Muscle of leg (tissue), 11 donors: ENCODE measurements around the gene SHISA6. TPM values are rescaled to one million over a fixed set of nuclear protein-coding genes. Genes with fewer than 3 reads are reported as not detected.

Experiments
- DNase-seq: peaks from one replicate; pipeline ENCODE4 v3.0.0; 2013
- H3K27ac ChIP-seq: one replicate; pipeline ENCODE4 v1.5.1; 2013; ENCODE audit warnings: mild to moderate bottlenecking, low read length, control low read depth
- H3K27me3 ChIP-seq: one replicate; pipeline ENCODE4 v1.6.1; 2013; ENCODE audit warnings: low read length; ENCODE audit not compliant: control insufficient read depth, insufficient read depth
- H3K36me3 ChIP-seq: one replicate; pipeline ENCODE4 v1.6.1; 2013; ENCODE audit warnings: low read length; ENCODE audit not compliant: control insufficient read depth, insufficient read depth
- H3K4me1 ChIP-seq: one replicate; pipeline ENCODE4 v1.6.1; 2013; ENCODE audit warnings: low read length; ENCODE audit not compliant: control insufficient read depth, insufficient read depth
- H3K4me3 ChIP-seq: one replicate; pipeline ENCODE4 v1.5.1; 2013; ENCODE audit warnings: low read length, control low read depth
- H3K9me3 ChIP-seq: replicated peaks from 2 replicates; pipeline ENCODE4 v1.6.1; 2013; ENCODE audit warnings: low read depth, low read length; ENCODE audit not compliant: control insufficient read depth
- WGBS: methylation state at CpG from one replicate; pipeline ENCODE4 v1.1.5; 2013; ENCODE audit warnings: missing lambda C conversion rate; ENCODE audit not compliant: insufficient coverage; 5-methylcytosine and 5-hydroxymethylcytosine counted together
- polyA plus RNA-seq, 8 donors: library from polyadenylated mRNA; unstranded; fragments of 120-200 nt; gene quantifications; one replicate each; pipeline versions ENCODE4 v1.2.1 to v1.2.3, GENCODE V29; 2013; ENCODE audit warnings: inconsistent platforms in 1 of 8, low replicate concordance in 1 of 8; ENCODE audit not compliant: insufficient read length in 8 of 8, insufficient read depth in 1 of 8
- total RNA-seq: library from RNA; stranded (reverse); fragments of 120-200 nt; gene quantifications from one replicate; pipeline ENCODE4 v1.2.4, GENCODE V29; 2013

The SHISA6 gene
- total and polyA plus RNA-seq, 9 donors = 3.2 to 19.3 (median 9.9) TPM

DNA sequence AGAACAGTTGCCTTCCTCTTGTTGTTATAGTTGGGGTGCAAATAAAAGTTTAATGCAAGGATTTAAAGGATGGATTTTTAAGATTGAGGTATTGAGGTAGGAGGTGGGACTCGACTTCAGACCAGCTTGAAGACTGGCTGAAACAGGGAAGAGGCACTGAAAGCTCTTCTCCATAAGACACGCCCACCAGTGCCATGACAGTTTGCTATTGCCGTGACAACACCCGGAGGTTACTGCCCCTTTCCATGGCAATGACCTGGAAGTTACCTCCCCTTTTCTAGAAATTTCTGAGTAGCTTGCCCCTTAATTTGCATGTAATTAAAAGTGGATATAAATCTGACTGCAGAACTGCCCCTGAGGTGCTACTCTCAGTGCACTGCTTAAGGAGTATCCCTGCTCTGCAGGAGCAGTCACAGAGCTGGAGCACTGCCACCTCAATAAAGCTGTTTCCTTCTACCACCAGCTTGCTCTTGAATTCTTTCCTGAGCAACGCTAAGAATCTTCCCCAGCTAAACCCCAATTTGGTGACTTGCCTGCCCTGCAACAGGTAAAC lies 122.6 kb downstream of the SHISA6 start:
- no peak for DNase-seq
- WGBS = 72% methylated on average over 3 of the region's 5 CpGs
- Histone ChIP-seq H3K36me3 (no peaks in the 10 kb centered on the region), H3K4me1 (no peaks in the 10 kb centered on the region), H3K4me3 (no peak overlapping the region), H3K27ac (no peak overlapping the region), H3K9me3 (no peaks in the 10 kb centered on the region), H3K27me3 (no peaks in the 10 kb centered on the region)

DNA sequence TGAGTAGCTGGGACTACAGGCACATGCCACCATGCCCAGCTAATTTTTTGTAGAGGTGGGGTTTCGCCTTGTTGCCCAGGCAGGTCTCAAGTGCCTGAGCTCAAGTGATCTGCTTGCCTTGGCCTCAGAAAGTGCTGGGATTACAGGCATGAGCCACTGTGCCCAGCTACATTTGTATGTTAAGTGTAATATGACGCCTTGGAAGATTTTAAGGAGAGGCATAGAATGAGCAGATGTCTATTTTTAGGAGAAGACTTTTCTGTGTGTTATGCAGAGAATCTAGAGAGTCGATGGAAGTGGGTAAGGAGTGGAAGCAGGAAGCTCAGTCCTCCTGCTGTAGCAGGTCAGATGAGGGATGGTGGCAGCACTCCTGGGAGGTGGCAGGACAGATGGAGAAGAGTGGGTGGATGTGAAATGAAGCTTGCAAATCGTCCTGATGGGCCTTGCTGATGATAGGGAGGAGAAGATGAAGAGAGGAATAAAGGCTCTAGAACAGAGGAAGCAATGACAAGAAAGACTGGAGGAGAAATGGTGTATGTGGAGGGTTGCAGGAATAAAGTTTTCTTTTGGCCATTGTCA lies 125.3 kb downstream of the SHISA6 start:
- Histone ChIP-seq H3K4me3 (no peak overlapping the region), H3K27ac (no peak overlapping the region), H3K9me3 (no peaks in the 10 kb centered on the region), H3K4me1 (peaks cover 3% of the 10 kb centered on the region), H3K27me3 (no peaks in the 10 kb centered on the region), H3K36me3 (no peaks in the 10 kb centered on the region)
- no peak for DNase-seq
- 53% methylated on average over 4 of the region's 4 CpGs for WGBS

DNA sequence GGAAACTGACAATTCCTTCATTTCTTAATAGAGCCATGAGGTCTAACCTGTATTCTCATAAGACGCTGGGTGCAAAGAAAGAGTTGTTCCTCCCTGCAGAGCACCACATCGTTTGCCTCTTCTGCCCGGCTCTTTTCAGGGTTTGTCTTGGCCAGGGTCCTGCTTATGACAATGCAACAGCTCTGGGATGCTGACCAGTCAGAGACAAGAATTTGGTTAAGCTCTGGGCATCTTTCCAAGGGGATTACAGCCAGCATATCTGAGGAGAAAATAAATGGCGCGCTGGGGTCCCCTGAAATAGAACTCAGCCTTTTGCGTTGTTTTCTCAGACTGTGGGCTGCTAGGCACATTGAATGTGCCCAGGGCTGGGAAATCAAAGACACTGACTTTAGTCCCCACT lies 128.6 kb downstream of the SHISA6 start:
- Histone ChIP-seq H3K4me1 (peaks cover 3% of the 10 kb centered on the region), H3K9me3 (no peaks in the 10 kb centered on the region), H3K27ac (no peak overlapping the region), H3K4me3 (no peak overlapping the region), H3K36me3 (no peaks in the 10 kb centered on the region), H3K27me3 (no peaks in the 10 kb centered on the region)
- DNase-seq = peak; percentile 51
- WGBS = 40% methylated on average over 4 of the region's 6 CpGs

DNA sequence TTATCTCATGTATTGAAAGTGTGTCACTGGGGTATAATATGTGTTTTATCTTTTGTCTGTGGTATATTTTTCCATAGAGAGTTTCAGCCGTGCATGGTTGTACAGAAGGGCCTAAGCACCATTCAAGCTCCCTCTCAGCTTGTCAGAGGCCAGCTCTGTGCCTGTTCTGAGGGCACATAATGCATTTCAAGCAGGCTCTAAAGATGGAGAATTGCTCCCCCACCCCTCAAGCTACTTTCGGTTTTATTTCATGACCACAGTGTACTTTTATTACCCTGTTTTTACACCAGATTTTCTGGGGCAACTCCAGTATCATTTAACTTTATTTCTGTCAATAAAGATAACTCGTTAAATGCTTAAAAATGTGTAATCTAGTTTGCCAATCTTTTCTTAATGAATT lies 131.7 kb downstream of the SHISA6 start:
- no peak overlapping the region for H3K27ac ChIP-seq
- H3K36me3 ChIP-seq = no peaks in the 10 kb centered on the region
- no CpG with 5 or more reads among the region's 3 CpGs for WGBS
- H3K9me3 ChIP-seq = no peaks in the 10 kb centered on the region
- no peak overlapping the region for H3K4me3 ChIP-seq
- peaks cover 3% of the 10 kb centered on the region for H3K4me1 ChIP-seq
- no peak for DNase-seq
- H3K27me3 ChIP-seq = no peaks in the 10 kb centered on the region

DNA sequence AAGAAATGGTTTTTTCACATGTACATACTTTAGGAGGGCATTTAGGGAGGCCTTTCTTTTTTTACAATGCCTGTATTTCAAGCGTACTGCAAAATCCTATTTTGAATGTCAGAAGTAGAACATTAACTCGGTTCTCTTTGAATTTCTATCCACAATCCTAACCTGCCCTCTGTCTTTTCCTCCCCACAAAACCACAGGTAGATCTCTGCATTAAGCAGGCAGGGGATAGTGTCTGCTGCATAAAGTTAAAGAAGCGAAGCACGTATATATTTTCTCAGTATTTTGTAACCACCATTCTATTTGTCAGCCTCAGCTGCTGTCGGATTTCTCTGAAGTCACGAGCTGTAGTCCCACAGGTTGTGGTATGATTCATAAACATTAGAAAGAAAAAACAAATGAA lies 137.5 kb downstream of the SHISA6 start:
- no CpG with 5 or more reads among the region's 6 CpGs for WGBS
- no peak for DNase-seq
- Histone ChIP-seq H3K36me3 (no peaks in the 10 kb centered on the region), H3K27me3 (no peaks in the 10 kb centered on the region), H3K27ac (no peak overlapping the region), H3K4me3 (no peak overlapping the region), H3K4me1 (no peaks in the 10 kb centered on the region), H3K9me3 (no peaks in the 10 kb centered on the region)

DNA sequence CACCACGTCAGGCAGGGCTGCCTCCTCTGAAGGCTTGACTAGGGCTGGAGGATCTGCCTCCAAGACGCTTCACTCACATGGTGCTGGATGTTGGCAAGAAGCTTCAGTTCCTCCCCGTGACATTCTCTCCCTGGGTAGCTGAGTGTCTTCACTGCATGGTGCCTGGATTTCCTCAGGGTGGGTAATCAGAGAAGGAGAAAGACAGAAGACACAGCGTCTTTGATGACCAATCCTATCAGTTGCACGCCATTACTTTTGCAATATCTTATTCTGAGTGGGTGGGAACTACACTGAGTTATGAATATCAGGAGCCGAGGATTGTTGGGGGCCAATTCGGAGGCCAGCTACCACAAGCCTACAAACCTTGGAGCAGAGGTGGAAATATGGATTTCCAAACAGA lies 139.7 kb downstream of the SHISA6 start:
- Histone ChIP-seq H3K4me3 (no peak overlapping the region), H3K4me1 (no peaks in the 10 kb centered on the region), H3K27ac (no peak overlapping the region), H3K9me3 (no peaks in the 10 kb centered on the region), H3K27me3 (no peaks in the 10 kb centered on the region), H3K36me3 (no peaks in the 10 kb centered on the region)
- no peak for DNase-seq
- WGBS = 86% methylated on average over 4 of the region's 7 CpGs

DNA sequence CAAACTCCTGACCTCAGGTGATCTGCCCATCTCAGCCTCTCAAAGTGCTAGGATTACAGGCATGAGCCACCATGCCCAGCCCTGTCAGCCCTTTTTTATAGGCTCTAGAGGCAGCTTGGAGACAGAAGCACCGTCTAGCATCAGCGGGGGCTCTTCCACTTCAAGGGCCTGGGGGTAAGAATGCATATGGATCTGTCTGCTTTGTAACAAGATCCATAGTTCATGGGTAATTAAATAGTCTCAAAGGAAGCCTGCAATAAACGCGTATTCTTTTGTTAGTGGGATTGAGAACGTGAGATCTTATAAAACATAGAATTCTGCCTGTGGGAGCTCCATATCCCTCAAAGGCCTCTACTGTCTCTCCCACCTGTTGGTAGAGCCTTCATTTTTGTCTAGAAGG lies 142.1 kb downstream of the SHISA6 start:
- Histone ChIP-seq H3K9me3 (no peaks in the 10 kb centered on the region), H3K4me1 (no peaks in the 10 kb centered on the region), H3K36me3 (no peaks in the 10 kb centered on the region), H3K27me3 (no peaks in the 10 kb centered on the region), H3K27ac (no peak overlapping the region), H3K4me3 (no peak overlapping the region)
- no peak for DNase-seq
- 72% methylated on average over 2 of the region's 5 CpGs for WGBS

DNA sequence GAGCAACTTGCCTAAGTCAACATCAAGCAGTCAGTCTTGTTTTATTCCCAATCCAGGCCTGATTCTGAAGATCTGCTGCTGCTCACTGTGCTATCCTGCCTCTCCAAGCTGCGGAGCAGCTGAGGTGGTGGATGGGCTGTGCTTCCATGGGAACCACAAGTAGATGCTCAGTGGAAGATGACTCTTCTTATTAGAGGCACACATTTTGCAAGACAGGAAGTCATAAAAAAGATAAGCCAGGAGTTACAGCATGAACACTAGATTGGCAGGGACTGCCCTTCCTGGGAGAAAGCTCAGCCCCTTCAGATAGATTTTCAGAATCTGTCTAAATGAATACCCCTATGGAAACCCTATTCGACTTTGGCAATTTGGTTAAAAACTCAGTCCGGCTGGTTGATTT lies 143.1 kb downstream of the SHISA6 start:
- WGBS = 83% methylated on average over 1 of the region's 3 CpGs
- Histone ChIP-seq H3K36me3 (no peaks in the 10 kb centered on the region), H3K27me3 (peaks cover 2% of the 10 kb centered on the region), H3K4me3 (no peak overlapping the region), H3K9me3 (no peaks in the 10 kb centered on the region), H3K27ac (no peak overlapping the region), H3K4me1 (no peaks in the 10 kb centered on the region)
- DNase-seq = no peak

DNA sequence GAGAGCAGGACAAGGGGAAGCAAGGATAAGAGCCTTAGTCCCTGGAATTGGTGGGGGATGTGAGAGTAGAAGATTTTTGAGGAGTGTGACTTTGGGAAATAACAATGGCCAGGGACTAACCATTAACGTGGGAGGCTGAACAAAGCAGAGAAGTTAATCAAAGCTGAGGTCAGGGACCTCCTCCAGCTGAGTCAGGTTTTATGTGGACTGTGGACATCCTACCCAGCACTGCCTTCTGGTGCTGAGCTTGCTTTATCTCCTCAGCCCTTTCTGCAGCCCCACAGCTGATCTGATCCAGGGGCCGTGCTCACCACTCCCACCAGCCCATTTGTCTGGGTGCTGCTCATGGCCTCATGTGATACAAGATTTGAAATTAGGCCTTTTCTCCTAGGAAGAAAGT lies 146.6 kb downstream of the SHISA6 start:
- H3K27me3 ChIP-seq = peaks cover 2% of the 10 kb centered on the region
- no peaks in the 10 kb centered on the region for H3K36me3 ChIP-seq
- peaks cover 3% of the 10 kb centered on the region for H3K9me3 ChIP-seq
- H3K27ac ChIP-seq = no peak overlapping the region
- DNase-seq = no peak
- H3K4me1 ChIP-seq = no peaks in the 10 kb centered on the region
- 22% methylated on average over 1 of the region's 2 CpGs for WGBS
- no peak overlapping the region for H3K4me3 ChIP-seq

DNA sequence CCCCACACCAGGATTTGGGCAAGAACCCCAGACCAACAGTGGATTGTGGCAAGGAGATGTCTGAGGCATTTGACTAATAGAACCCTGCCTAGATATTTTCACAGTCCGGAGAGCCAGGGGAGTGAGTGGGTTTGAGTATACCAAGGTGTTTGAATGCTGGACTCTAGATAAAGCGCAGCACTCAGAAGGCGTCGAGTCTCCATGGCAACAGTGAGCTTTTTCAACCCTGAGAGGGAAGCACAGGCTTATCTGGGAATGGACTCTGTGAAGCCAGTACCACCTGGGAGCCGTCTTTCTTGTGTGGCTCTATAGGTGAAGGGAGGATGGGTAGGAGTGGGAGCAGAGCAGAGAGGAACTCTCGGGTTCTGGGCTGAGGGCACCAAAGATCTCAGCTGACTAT lies 147.0 kb downstream of the SHISA6 start:
- peaks cover 3% of the 10 kb centered on the region for H3K9me3 ChIP-seq
- H3K4me3 ChIP-seq = no peak overlapping the region
- H3K27me3 ChIP-seq = peaks cover 2% of the 10 kb centered on the region
- WGBS = 65% methylated on average over 5 of the region's 6 CpGs
- H3K4me1 ChIP-seq = no peaks in the 10 kb centered on the region
- DNase-seq = no peak
- H3K36me3 ChIP-seq = no peaks in the 10 kb centered on the region
- H3K27ac ChIP-seq = no peak overlapping the region

DNA sequence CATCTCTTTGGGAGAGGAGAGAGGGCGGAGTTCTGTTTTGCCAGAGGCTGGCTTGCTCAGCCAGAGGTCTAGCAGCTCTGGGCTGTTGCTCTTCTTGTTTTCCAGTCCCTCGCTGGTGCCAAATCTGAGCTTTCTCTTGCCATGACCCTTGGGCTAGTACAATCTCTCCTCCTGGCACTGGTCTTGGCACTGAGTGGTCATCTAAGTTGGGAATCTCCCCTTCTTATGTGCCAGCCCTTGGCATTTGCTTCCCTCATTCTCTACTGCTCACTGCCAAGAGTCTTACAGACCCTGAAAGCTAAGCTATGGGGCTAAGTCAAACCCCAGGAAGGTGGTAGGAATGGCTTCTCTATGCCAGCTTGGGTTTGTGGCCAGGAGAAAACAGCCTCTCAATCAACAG lies 148.6 kb downstream of the SHISA6 start:
- no peak for DNase-seq
- Histone ChIP-seq H3K9me3 (peaks cover 3% of the 10 kb centered on the region), H3K4me1 (no peaks in the 10 kb centered on the region), H3K36me3 (no peaks in the 10 kb centered on the region), H3K27me3 (peaks cover 2% of the 10 kb centered on the region), H3K27ac (no peak overlapping the region), H3K4me3 (no peak overlapping the region)
- WGBS = 86% methylated on average over 2 of the region's 2 CpGs
